NCI-H460 (cell line): ENCODE data around the gene STARD3. TPM values are rescaled to one million over a fixed set of nuclear protein-coding genes. Genes with fewer than 3 reads are reported as not detected.
A peak's percentile ranks its signal among the peaks of the same experiment; 100 is the strongest.
"Not testable (repeated sequence)": the region's sequence is repeated elsewhere in the genome, so short reads cannot be mapped to it uniquely, and the experiment has no call there.

Experiments used
- DNase-seq: peaks from one replicate; pipeline ENCODE4 v3.0.0-alpha.2; 2016; ENCODE audit warnings: low read depth; ENCODE audit errors: extremely low read depth
- polyA plus RNA-seq: library from polyadenylated mRNA; depleted of rRNA; stranded (reverse); fragments of >200 nt; gene quantifications from 2 replicates; pipeline ENCODE4 v1.2.3, GENCODE V29; 2014; cell fraction: nucleus; rRNA removed
- total RNA-seq: library from RNA; depleted of rRNA; stranded (reverse); fragments of >200 nt; shearing (Covaris generic); gene quantifications from 2 replicates; pipeline ENCODE4 v1.2.3, GENCODE V29; 2014; rRNA removed

STARD3 gene
- total RNA-seq: 33.2 and 41.1 TPM in 2 replicates
- 86.2 and 131 TPM in 2 replicates for polyA plus RNA-seq

- peak; percentile 79 for DNase-seq
Measured at GRCh38 chr17:39636927-39637736, at the start of gene STARD3. Gene STARD3, plus strand, starts transcription at chr17:39637144. Its CDS starts 16,388 bp downstream, at chr17:39653532.

- DNase-seq: not testable (repeated sequence)
Measured at GRCh38 chr17:39590180-39590579, 46.8 kb upstream of the STARD3 start.

GRCh38 chr17:39591958-39592954 lies 44.7 kb upstream of the STARD3 start:
- DNase-seq: peak; percentile 52

GRCh38 chr17:39593371-39593770 lies 43.6 kb upstream of the STARD3 start:
- DNase-seq: no peak

- no peak for DNase-seq
Measured at GRCh38 chr17:39595294-39595693, 41.6 kb upstream of the STARD3 start.

- DNase-seq: no peak
Measured at GRCh38 chr17:39595928-39596510, 40.9 kb upstream of the STARD3 start.

- DNase-seq: no peak
Measured at GRCh38 chr17:39596543-39597267, 40.2 kb upstream of the STARD3 start.

- no peak for DNase-seq
Measured at GRCh38 chr17:39597372-39598046, 39.4 kb upstream of the STARD3 start.

- no peak for DNase-seq
Measured at GRCh38 chr17:39598047-39598481, 38.9 kb upstream of the STARD3 start.

GRCh38 chr17:39598630-39599003 lies 38.3 kb upstream of the STARD3 start:
- DNase-seq: no peak

- DNase-seq: no peak
Measured at GRCh38 chr17:39599004-39599664, 37.8 kb upstream of the STARD3 start.

GRCh38 chr17:39599665-39600231 lies 37.2 kb upstream of the STARD3 start:
- no peak for DNase-seq

- DNase-seq: no peak
Measured at GRCh38 chr17:39600288-39600996, 36.5 kb upstream of the STARD3 start.

- no peak for DNase-seq
Measured at GRCh38 chr17:39600997-39601597, 35.8 kb upstream of the STARD3 start.

- DNase-seq: no peak
Measured at GRCh38 chr17:39601758-39602532, 35.0 kb upstream of the STARD3 start.

GRCh38 chr17:39602533-39603303 lies 34.2 kb upstream of the STARD3 start:
- no peak for DNase-seq
